Mesenchymal stem cell (in vitro differentiated cells and primary cell): Measurements from ENCODE around the gene MTCL1.

Experiments used
- DNase-seq: peaks from one replicate; pipeline ENCODE4 v3.0.0-alpha.2; 2013
- H2AFZ ChIP-seq: one replicate; pipeline ENCODE4 v1.6.1; 2013; ENCODE audit warnings: low read depth, mild to moderate bottlenecking, control low read depth, inconsistent platforms, low read length, moderate library complexity
- H2AK5ac ChIP-seq: 2 replicates; pipeline ENCODE4 v1.6.1; 2013; ENCODE audit warnings: low read length, moderate library complexity, mild to moderate bottlenecking, inconsistent platforms; ENCODE audit not compliant: severe bottlenecking
- H2BK120ac ChIP-seq: one replicate; pipeline ENCODE4 v1.6.1; 2013; ENCODE audit warnings: low read depth, mild to moderate bottlenecking, inconsistent platforms, low read length, moderate library complexity
- H2BK12ac ChIP-seq, 2 experiments: one replicate each; pipeline ENCODE4 v1.6.1; 2013; ENCODE audit warnings: inconsistent platforms in 2 of 2, low read length in 2 of 2, mild to moderate bottlenecking in 2 of 2, moderate library complexity in 2 of 2, control low read depth in 1 of 2
- H2BK15ac ChIP-seq: one replicate; pipeline ENCODE4 v1.6.1; 2013; ENCODE audit warnings: mild to moderate bottlenecking, low read depth, inconsistent platforms; ENCODE audit not compliant: poor library complexity, severe bottlenecking
- H2BK5ac ChIP-seq: 2 replicates; pipeline ENCODE4 v1.6.1; 2013; ENCODE audit warnings: low read depth, mild to moderate bottlenecking, low read length, control low read depth, inconsistent platforms; ENCODE audit not compliant: poor library complexity, severe bottlenecking
- H3K14ac ChIP-seq, 2 experiments: one replicate each; pipeline ENCODE4 v1.6.1; 2013; ENCODE audit warnings: inconsistent platforms in 2 of 2, low read length in 2 of 2, control low read depth in 1 of 2, mild to moderate bottlenecking in 1 of 2, moderate library complexity in 1 of 2
- H3K18ac ChIP-seq, 2 experiments: one replicate each; pipeline ENCODE4 v1.6.1; 2013; ENCODE audit warnings: inconsistent platforms in 2 of 2, low read length in 2 of 2, control low read depth in 1 of 2, low read depth in 1 of 2, mild to moderate bottlenecking in 1 of 2
- H3K23ac ChIP-seq, 2 experiments: one replicate each; pipeline ENCODE4 v1.6.1; 2013; ENCODE audit warnings: inconsistent platforms in 2 of 2, low read length in 2 of 2, mild to moderate bottlenecking in 2 of 2, moderate library complexity in 2 of 2, control low read depth in 1 of 2
- H3K27ac ChIP-seq: 2 replicates; pipeline ENCODE4 v1.5.1; 2013; ENCODE audit warnings: mild to moderate bottlenecking, moderate library complexity, low read length, control low read depth, inconsistent platforms; ENCODE audit not compliant: poor library complexity, severe bottlenecking
- H3K27me3 ChIP-seq, 2 experiments: 2 replicates each; pipeline versions ENCODE4 v1.6.1 to v1.7.0; 2013; ENCODE audit warnings: low read length in 2 of 2, mild to moderate bottlenecking in 2 of 2, moderate library complexity in 2 of 2, control low read depth in 1 of 2, inconsistent platforms in 1 of 2; ENCODE audit not compliant: control insufficient read depth in 1 of 2, insufficient read depth in 1 of 2
- H3K36me3 ChIP-seq, 2 experiments: 2 replicates each; pipeline versions ENCODE4 v1.6.1 to v1.7.0; 2013; ENCODE audit warnings: low read length in 2 of 2, control low read depth in 1 of 2, inconsistent platforms in 1 of 2, low read depth in 1 of 2, mild to moderate bottlenecking in 1 of 2; ENCODE audit not compliant: insufficient read depth in 2 of 2, control insufficient read depth in 1 of 2
- H3K4ac ChIP-seq, 2 experiments: one replicate each; pipeline ENCODE4 v1.6.1; 2013; ENCODE audit warnings: inconsistent platforms in 2 of 2, low read length in 2 of 2, mild to moderate bottlenecking in 2 of 2, moderate library complexity in 2 of 2, control low read depth in 1 of 2, low read depth in 1 of 2
- H3K4me1 ChIP-seq: 2 replicates; pipeline ENCODE4 v1.6.1; 2013; ENCODE audit warnings: low read depth, low read length, control low read depth; ENCODE audit not compliant: control insufficient read depth, insufficient read depth
- H3K4me2 ChIP-seq: 2 replicates; pipeline ENCODE4 v1.6.1; 2013; ENCODE audit warnings: low read length, mild to moderate bottlenecking, inconsistent platforms; ENCODE audit not compliant: poor library complexity, severe bottlenecking
- H3K4me3 ChIP-seq, 2 experiments: 2 replicates each; pipeline versions ENCODE4 v1.5.1 to v1.7.0; 2013; ENCODE audit warnings: low read length in 2 of 2, mild to moderate bottlenecking in 2 of 2, control low read depth in 1 of 2, low read depth in 1 of 2; ENCODE audit not compliant: insufficient read depth in 1 of 2
- H3K79me1 ChIP-seq: replicated peaks from 2 replicates; pipeline ENCODE4 v1.6.1; 2013; ENCODE audit warnings: mild to moderate bottlenecking, control low read depth, low read length, inconsistent platforms; ENCODE audit not compliant: poor library complexity, severe bottlenecking
- H3K9ac ChIP-seq: 2 replicates; pipeline ENCODE4 v1.7.0; 2013; ENCODE audit warnings: mild to moderate bottlenecking, low read length, moderate library complexity
- H3K9me3 ChIP-seq: 2 replicates; pipeline ENCODE4 v1.7.0; 2013; ENCODE audit warnings: mild to moderate bottlenecking, low read length; ENCODE audit not compliant: control insufficient read depth
- H4K8ac ChIP-seq: one replicate; pipeline ENCODE4 v1.6.1; 2013; ENCODE audit warnings: inconsistent platforms, mild to moderate bottlenecking, low read length, moderate library complexity
- H4K91ac ChIP-seq: one replicate; pipeline ENCODE4 v1.6.1; 2013; ENCODE audit warnings: mild to moderate bottlenecking, low read length, inconsistent platforms
- WGBS: methylation state at CpG from one replicate; pipeline ENCODE4 v1.1.7; 2013; ENCODE audit warnings: mixed read lengths; 5-methylcytosine and 5-hydroxymethylcytosine counted together

Gene MTCL1

GRCh38 chr18:8844721-8845148, 139.4 kb downstream of the MTCL1 start:
- no peak overlapping the region for H2AFZ ChIP-seq
- H3K18ac ChIP-seq = no peak overlapping the region
- no peak overlapping the region for H3K4me2 ChIP-seq
- H3K14ac ChIP-seq = no peak overlapping the region
- no peak overlapping the region for H3K27ac ChIP-seq
- H2BK120ac ChIP-seq = no peak overlapping the region
- no peak overlapping the region for H2BK12ac ChIP-seq
- no peak overlapping the region for H4K8ac ChIP-seq
- H4K91ac ChIP-seq = no peak overlapping the region
- H2AK5ac ChIP-seq = peak overlapping the region; percentile 27
- 79% methylated on average over 16 of the region's 16 CpGs for WGBS
- H3K4me3 ChIP-seq = no peak overlapping the region
- H2BK15ac ChIP-seq = no peak overlapping the region
- no peaks in the 10 kb centered on the region for H3K79me1 ChIP-seq
- H3K9ac ChIP-seq = no peak overlapping the region
- H3K23ac ChIP-seq = no peak overlapping the region
- H3K27me3 ChIP-seq = no peaks in the 10 kb centered on the region
- no peaks in the 10 kb centered on the region for H3K9me3 ChIP-seq
- peaks cover 5% of the 10 kb centered on the region for H3K4me1 ChIP-seq
- H3K4ac ChIP-seq = no peak overlapping the region
- DNase-seq = no peak
- no peaks in the 10 kb centered on the region for H3K36me3 ChIP-seq
- no peak overlapping the region for H2BK5ac ChIP-seq

- Histone ChIP-seq H2BK12ac (no peak overlapping the region), H3K9ac (no peak overlapping the region), H4K91ac (no peak overlapping the region), H3K4me3 (no peak overlapping the region), H3K4me2 (no peak overlapping the region), H3K14ac (no peak overlapping the region), H3K79me1 (no peaks in the 10 kb centered on the region), H2BK15ac (no peak overlapping the region), H4K8ac (no peak overlapping the region), H2BK120ac (no peak overlapping the region), H3K36me3 (no peaks in the 10 kb centered on the region), H2AFZ (no peak overlapping the region), H3K27ac (no peak overlapping the region), H3K4ac (no peak overlapping the region), H3K23ac (no peak overlapping the region), H3K9me3 (no peaks in the 10 kb centered on the region), H2AK5ac (no peak overlapping the region), H3K18ac (no peak overlapping the region), H2BK5ac (no peak overlapping the region), H3K27me3 (no peaks in the 10 kb centered on the region), H3K4me1 (peaks cover 7% of the 10 kb centered on the region)
- DNase-seq = no peak
- WGBS = 98% methylated on average over 6 of the region's 7 CpGs
Observed at GRCh38 chr18:8845506-8845905, 140.2 kb downstream of the MTCL1 start.

- Histone ChIP-seq H2BK15ac (no peak overlapping the region), H3K27me3 (no peaks in the 10 kb centered on the region), H3K4me2 (no peak overlapping the region), H3K14ac (no peak overlapping the region), H3K4ac (no peak overlapping the region), H3K27ac (no peak overlapping the region), H3K9ac (no peak overlapping the region), H3K36me3 (no peaks in the 10 kb centered on the region), H4K8ac (no peak overlapping the region), H3K23ac (no peak overlapping the region), H3K4me3 (peak overlapping the region in 1 of 2 experiments; percentile 14), H2AFZ (no peak overlapping the region), H2BK5ac (no peak overlapping the region), H3K9me3 (no peaks in the 10 kb centered on the region), H4K91ac (no peak overlapping the region), H3K4me1 (peaks cover 7% of the 10 kb centered on the region), H2BK12ac (no peak overlapping the region), H3K18ac (peak overlapping the region in 1 of 2 experiments; percentile 23), H2AK5ac (no peak overlapping the region), H3K79me1 (no peaks in the 10 kb centered on the region), H2BK120ac (no peak overlapping the region)
- DNase-seq = no peak
- WGBS = 90% methylated on average over 4 of the region's 6 CpGs
Observed at GRCh38 chr18:8847066-8847755, 141.9 kb downstream of the MTCL1 start.

GRCh38 chr18:8847900-8848299, 142.5 kb downstream of the MTCL1 start:
- no peak overlapping the region for H3K18ac ChIP-seq
- peaks cover 7% of the 10 kb centered on the region for H3K4me1 ChIP-seq
- peak overlapping the region in 1 of 2 experiments; percentile 38 for H3K4me3 ChIP-seq
- H2BK12ac ChIP-seq = no peak overlapping the region
- H3K23ac ChIP-seq = no peak overlapping the region
- no peaks in the 10 kb centered on the region for H3K9me3 ChIP-seq
- no peaks in the 10 kb centered on the region for H3K36me3 ChIP-seq
- H3K27ac ChIP-seq = no peak overlapping the region
- DNase-seq = no peak
- no peak overlapping the region for H2AK5ac ChIP-seq
- no peak overlapping the region for H2BK5ac ChIP-seq
- H3K4ac ChIP-seq = no peak overlapping the region
- H3K4me2 ChIP-seq = no peak overlapping the region
- no peak overlapping the region for H2BK15ac ChIP-seq
- no peak overlapping the region for H4K91ac ChIP-seq
- no peak overlapping the region for H3K9ac ChIP-seq
- 94% methylated on average over 4 of the region's 5 CpGs for WGBS
- no peak overlapping the region for H4K8ac ChIP-seq
- H3K79me1 ChIP-seq = no peaks in the 10 kb centered on the region
- no peak overlapping the region for H3K14ac ChIP-seq
- H2BK120ac ChIP-seq = no peak overlapping the region
- H2AFZ ChIP-seq = no peak overlapping the region
- H3K27me3 ChIP-seq = no peaks in the 10 kb centered on the region
